Stimulated activated naive CD8-positive, alpha-beta T cell treated with anti-CD3 and anti-CD28 coated beads, Interleukin-15, Interleukin-2, amounts not matched to agents 100 ng/mL and 50 ng/mL, for 24 hours (primary cell): ENCODE data around the gene CELA3B.
"Not testable (repeated sequence)": the region's sequence is repeated elsewhere in the genome, so short reads cannot be mapped to it uniquely, and the experiment has no call there.

Source experiments
- H3K27ac Mint-ChIP-seq: one replicate; pipeline ENCODE4 v1.8.0; 2021; ENCODE audit warnings: mild to moderate bottlenecking, mixed read lengths
- H3K27me3 Mint-ChIP-seq: one replicate; pipeline ENCODE4 v1.8.0; 2021; ENCODE audit warnings: mixed read lengths
- H3K36me3 Mint-ChIP-seq: one replicate; pipeline ENCODE4 v1.8.0; 2021; ENCODE audit warnings: low read depth, mixed read lengths
- H3K4me1 Mint-ChIP-seq: one replicate; pipeline ENCODE4 v1.8.0; 2021; ENCODE audit warnings: low read depth, mixed read lengths
- H3K4me3 Mint-ChIP-seq: one replicate; pipeline ENCODE4 v1.8.0; 2021; ENCODE audit warnings: mild to moderate bottlenecking, mixed read lengths
- H3K9me3 Mint-ChIP-seq: one replicate; pipeline ENCODE4 v1.8.0; 2021; ENCODE audit warnings: mixed read lengths

The CELA3B gene

DNA sequence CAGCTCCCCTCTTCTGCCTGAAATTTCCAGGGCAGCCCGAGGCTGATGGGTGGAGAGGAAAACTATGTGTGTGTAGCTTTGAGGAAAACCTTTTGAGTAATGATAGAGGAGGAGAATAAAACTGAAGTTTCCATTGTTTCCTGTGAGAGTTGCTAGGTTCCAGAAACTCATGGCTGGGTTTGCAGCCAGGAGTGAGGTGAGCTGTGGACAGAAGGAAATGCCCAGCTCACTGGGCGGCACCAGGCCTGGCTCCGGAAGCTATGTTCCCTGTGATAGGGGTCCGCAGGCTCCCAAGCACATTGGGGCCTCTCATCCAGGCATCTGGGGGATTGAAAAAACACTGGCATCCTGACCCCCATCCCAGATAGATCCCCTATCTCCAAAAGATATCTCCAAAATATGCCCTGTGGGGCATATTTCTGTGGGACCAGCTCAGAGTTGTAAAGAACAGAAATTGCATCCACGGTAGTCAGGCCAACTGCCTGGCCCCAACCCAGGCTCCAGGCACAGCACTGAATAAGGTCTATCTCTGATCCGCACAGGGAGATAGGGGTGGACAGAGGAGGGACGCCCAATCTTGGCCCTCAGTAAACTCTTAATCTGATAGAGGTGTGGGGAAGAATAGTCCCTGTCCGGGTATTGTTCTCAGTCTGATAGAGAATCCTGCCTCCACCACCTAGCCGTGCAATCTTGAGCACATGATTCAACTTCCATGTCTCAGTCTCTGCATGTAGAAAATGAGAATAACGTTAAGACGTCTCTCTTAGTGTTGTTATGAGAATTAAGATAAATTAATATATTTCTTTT lies 37.9 kb upstream of the CELA3B start:
- Mint-ChIP-seq H3K4me1 (peaks cover 21% of the 10 kb centered on the region), H3K4me3 (peak overlapping the region; percentile 83), H3K27ac (peak overlapping the region; percentile 14), H3K9me3 (no peaks in the 10 kb centered on the region), H3K36me3 (no peaks in the 10 kb centered on the region), H3K27me3 (peaks cover 19% of the 10 kb centered on the region)

DNA sequence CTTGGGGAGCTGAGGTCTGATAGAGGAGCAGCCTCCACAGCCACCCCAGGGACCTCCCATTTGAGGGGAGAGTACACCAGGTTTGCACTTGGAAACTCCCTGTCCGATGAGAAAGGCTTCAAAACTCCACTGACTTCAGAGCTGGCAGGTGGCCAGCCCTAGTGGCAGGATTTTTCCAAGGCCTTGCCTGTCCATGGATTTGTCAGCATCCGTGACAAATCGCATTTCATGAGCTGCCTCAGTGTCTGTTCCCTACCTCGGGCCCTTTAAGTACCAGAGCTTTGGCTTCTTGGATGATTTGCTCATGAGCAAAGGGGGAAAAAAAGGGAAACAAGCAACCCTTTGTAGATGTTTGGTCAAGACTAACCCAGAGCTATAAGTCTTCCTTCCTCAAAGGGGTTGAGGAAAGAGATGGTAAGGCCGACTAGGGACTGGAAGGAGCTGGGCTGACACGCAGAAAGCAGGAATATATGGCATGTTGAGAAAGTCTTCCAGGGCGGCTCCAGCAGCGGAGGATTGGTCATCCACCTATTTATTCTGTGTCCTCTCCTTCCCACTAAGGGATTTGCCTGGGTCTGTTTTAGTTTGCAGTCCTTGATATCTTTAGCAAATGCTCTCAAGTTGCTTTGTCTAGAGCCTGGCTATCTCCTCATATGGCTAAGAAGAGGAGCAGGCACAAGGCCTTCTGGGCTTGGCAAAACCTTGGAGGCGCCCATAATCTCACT lies 37.0 kb upstream of the CELA3B start:
- H3K4me3 Mint-ChIP-seq, result no peak overlapping the region
- H3K27me3 Mint-ChIP-seq, result peaks cover 19% of the 10 kb centered on the region
- H3K9me3 Mint-ChIP-seq, result no peaks in the 10 kb centered on the region
- H3K27ac Mint-ChIP-seq, result no peak overlapping the region
- H3K36me3 Mint-ChIP-seq, result no peaks in the 10 kb centered on the region
- H3K4me1 Mint-ChIP-seq, result peaks cover 21% of the 10 kb centered on the region

DNA sequence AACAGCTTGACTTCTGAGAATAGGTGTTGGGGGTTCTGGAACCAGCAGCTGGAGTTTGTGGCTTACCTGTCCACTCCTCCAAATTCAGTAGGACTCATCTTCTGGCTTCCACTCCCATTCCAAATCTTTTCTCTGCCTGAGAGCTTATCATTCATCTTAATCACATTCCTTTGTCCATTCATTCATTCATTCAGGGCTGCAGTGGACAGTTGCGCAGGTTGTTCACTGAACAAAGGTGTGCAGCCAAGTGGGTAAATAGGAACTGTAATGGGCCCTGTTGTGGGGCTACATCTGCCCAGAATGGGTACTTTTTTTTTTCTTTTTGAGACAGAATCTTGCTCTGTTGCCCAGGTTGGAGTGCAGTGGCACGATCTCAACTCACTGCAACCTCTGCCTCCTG lies 36.3 kb upstream of the CELA3B start:
- H3K27me3 Mint-ChIP-seq, result peaks cover 16% of the 10 kb centered on the region
- no peaks in the 10 kb centered on the region for H3K36me3 Mint-ChIP-seq
- no peaks in the 10 kb centered on the region for H3K9me3 Mint-ChIP-seq
- peaks cover 20% of the 10 kb centered on the region for H3K4me1 Mint-ChIP-seq
- H3K4me3 Mint-ChIP-seq, result no peak overlapping the region
- H3K27ac Mint-ChIP-seq, result no peak overlapping the region

DNA sequence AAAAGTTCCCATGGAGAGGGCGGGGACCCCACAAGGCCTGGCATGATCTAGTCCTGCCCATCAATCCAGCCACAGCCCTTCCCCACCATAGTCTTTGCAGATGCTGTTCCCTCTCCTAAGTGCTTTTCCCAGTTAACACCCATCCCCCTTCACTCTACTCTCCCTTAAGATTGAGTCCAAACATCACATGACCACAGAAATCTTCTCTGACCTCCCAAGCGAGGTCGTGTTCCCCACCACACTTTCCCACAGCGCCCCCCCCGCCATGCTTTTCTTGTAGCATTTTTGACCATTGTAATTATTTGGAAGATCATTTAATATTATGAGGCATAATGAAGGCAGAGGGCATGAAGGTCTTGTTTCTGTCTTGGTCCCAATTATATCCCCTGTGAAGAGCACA lies 35.5 kb upstream of the CELA3B start:
- peaks cover 13% of the 10 kb centered on the region for H3K27me3 Mint-ChIP-seq
- H3K9me3 Mint-ChIP-seq, result no peaks in the 10 kb centered on the region
- H3K36me3 Mint-ChIP-seq, result no peaks in the 10 kb centered on the region
- peaks cover 14% of the 10 kb centered on the region for H3K4me1 Mint-ChIP-seq
- H3K4me3 Mint-ChIP-seq, result no peak overlapping the region
- H3K27ac Mint-ChIP-seq, result no peak overlapping the region

DNA sequence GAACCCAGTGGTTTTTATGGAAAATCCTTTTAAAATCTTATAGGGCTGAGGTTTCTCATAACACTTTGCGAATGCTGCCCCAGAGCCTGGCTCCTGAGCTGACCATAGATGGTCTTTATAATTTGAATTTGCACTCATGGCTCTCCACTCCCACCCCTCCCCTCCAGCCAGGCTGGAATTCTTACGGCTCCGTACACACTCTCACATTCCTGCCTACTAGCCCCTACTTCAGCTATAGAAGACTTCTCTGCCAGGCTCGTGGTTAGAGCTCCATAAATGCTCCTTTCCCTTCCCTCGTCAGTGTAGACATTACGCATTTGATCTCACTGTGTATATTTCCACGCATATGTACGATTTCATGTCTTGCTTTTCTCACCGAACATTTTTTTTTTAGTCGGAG lies 34.4 kb upstream of the CELA3B start:
- Mint-ChIP-seq H3K9me3 (no peaks in the 10 kb centered on the region), H3K27ac (no peak overlapping the region), H3K4me1 (peaks cover 11% of the 10 kb centered on the region), H3K4me3 (no peak overlapping the region), H3K36me3 (no peaks in the 10 kb centered on the region), H3K27me3 (peaks cover 10% of the 10 kb centered on the region)

DNA sequence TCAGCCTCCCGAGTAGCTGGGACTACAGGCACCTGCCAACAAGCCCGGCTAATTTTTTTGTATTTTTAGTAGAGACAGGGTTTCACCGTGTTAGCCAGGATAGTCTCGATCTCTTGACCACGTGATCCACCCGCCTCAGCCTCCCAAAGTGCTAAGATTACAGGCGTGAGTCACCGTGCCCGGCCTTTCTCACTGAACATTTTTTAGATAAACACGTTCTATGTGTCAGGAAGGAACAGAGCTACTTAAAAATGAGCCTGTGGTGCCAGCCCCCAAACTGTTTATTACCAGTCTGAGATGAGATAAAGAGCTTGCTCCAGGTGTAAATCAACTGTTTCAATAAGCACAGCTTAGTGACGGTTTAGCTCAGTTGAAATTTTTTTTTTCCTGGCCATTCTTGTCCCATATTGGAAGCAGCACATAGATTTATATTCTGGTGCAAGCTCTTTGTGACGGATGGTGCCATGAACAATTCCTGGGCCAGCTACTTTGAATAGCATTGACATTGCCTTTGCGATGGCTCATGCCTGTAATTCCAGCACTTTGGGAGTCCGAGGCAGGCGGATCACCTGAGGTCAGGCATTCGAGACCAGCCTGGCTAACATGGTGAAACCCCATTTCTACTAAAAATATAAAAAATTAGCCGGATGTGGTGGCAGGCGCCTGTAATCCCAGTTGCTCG lies 33.7 kb upstream of the CELA3B start:
- not testable (repeated sequence) for H3K36me3 Mint-ChIP-seq, H3K27ac Mint-ChIP-seq, H3K9me3 Mint-ChIP-seq, H3K4me1 Mint-ChIP-seq, H3K4me3 Mint-ChIP-seq, H3K27me3 Mint-ChIP-seq

DNA sequence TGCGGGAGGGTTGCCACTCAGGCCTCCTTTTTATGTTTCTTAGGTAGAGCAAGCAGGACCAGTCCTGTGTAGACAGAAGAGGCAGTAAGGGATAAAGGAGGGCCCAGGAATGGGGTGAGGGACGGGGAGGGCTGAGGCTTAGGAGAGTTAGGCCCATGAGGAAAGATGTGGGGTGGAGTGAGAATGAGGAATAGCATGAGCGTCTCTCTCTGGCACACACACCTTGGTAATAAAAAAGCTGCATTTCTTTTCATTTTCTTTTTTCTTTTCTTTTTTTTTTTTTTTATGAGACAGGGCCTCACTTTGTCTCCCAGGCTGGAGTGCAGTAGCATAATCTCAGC lies 32.1 kb upstream of the CELA3B start:
- no peaks in the 10 kb centered on the region for H3K4me1 Mint-ChIP-seq
- no peaks in the 10 kb centered on the region for H3K9me3 Mint-ChIP-seq
- no peaks in the 10 kb centered on the region for H3K36me3 Mint-ChIP-seq
- H3K4me3 Mint-ChIP-seq, result no peak overlapping the region
- H3K27me3 Mint-ChIP-seq, result no peaks in the 10 kb centered on the region
- no peak overlapping the region for H3K27ac Mint-ChIP-seq

DNA sequence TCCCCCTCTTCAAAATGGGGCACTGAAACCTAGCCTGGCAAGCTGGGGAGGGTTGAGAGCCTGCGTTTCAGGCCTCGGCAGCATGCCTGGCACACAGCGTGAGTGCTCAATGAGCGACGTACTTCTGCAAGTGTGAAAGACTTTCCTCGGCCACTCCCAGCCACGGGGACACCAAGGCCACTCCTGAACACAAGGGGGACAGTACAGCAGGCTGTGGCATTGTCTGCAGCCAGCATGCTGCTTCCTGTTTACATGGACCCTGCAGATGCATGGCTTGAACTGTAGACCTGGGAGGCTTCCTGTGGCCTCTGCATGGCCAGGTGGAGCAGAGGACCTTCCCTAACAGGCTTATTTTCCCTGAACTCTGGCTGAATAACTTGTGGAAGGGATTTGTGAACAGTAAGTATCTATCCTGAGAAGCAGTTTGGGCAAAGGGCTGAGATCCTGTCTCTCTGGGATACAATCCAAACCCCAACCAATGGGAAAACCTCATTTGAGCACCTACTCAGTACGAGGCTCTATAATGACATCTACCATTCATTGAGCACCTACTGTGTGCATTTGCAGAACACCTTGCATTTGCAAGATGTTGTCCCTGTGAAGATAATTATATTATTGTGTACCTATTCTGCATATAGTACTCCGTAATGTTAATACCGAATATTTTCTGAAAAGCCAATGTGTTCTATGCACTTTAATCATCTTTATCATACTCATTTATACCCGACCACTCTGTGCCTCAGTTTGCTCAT lies 29.8 kb upstream of the CELA3B start:
- H3K27me3 Mint-ChIP-seq, result no peaks in the 10 kb centered on the region
- no peak overlapping the region for H3K27ac Mint-ChIP-seq
- H3K4me1 Mint-ChIP-seq, result no peaks in the 10 kb centered on the region
- no peak overlapping the region for H3K4me3 Mint-ChIP-seq
- H3K36me3 Mint-ChIP-seq, result no peaks in the 10 kb centered on the region
- H3K9me3 Mint-ChIP-seq, result no peaks in the 10 kb centered on the region

DNA sequence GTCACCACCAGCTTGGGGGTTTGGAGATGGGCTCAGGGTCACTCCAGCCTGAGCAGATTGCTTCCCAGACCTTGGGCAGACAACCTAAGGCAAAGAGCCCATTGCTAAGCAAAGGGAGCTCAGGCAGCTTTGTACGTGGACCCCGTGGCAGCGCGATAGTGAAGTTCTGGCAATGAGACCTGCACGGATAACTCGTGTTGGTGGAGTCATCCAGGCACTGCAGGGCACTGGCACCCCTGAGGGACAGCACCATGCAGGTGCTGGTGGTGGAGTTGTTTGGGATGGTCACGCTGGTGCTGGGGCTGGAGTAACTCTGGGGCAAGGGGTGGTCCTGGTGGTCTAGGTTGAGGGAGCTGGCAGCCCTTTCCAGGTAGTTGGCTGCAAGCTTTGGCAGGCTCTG lies 26.1 kb upstream of the CELA3B start:
- Mint-ChIP-seq H3K9me3 (no peaks in the 10 kb centered on the region), H3K36me3 (no peaks in the 10 kb centered on the region), H3K27me3 (no peaks in the 10 kb centered on the region), H3K4me1 (no peaks in the 10 kb centered on the region), H3K27ac (no peak overlapping the region), H3K4me3 (no peak overlapping the region)

DNA sequence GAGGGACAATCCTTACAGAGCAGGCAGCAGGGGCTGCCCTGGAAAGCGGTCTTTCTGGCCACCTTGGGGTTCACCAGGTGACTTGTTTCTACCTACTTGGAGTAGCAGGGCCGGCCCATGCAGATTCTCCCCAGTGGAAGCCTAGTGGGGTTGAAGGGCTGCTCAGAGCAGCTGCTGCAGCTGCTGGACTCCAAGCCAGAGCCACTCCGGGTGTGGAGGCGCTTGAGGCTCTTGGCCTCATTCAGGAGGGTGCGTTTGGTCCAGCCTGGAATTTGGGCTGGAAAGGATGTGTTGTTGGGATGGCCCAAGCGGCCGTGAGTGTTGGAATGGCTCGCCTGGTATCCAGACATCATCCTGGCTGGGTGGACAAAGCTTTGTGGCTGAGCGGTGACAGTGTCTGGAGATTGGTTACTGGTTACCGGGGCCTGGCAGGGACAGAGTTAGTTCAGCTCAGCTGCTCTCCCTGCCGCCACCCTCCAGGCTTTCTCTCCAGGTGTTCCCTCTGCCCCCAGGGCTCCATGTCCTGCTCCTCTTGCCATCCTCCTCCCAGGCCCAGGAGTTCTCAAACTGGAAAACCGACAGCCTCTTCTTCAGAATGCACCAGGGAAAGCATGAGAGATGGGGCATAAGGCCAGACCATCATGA lies 25.5 kb upstream of the CELA3B start:
- no peak overlapping the region for H3K4me3 Mint-ChIP-seq
- H3K27me3 Mint-ChIP-seq, result no peaks in the 10 kb centered on the region
- H3K36me3 Mint-ChIP-seq, result no peaks in the 10 kb centered on the region
- H3K4me1 Mint-ChIP-seq, result no peaks in the 10 kb centered on the region
- no peak overlapping the region for H3K27ac Mint-ChIP-seq
- H3K9me3 Mint-ChIP-seq, result no peaks in the 10 kb centered on the region

DNA sequence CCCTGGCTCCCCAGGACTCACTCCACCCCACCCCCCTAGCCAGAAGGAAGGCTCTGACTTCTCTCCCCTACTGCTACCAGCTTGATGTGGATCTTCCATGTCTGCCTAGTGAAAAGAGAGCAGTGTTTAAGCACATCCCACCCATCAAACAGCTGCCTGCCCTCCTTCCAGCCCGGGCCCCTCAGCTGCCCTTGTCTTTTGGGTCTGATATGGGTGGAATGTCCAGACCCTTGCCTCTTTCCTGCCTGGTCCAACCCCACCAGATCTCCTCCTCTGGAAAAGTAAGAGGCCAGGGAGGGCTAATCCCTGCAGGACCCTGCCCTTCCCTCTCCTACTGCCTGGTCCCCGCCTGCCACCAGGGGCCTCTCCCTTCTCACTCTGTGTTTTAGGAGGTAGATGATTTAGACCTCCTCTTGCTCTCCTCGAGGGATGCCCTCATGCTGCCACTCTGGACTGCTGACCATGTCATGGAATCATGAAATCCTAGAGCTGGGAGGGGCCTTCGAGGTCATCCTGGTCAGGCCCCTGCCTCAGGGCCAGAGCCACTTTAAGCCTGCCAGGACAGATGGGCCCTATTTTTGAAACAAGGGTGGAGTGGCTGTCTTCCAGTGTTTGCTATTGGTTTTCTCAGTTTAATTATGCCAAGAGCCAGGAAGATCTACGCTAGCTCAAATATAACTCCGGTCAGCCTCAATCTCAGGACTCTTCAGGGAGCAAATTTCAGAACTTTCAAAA lies 23.9 kb upstream of the CELA3B start:
- no peaks in the 10 kb centered on the region for H3K27me3 Mint-ChIP-seq
- H3K27ac Mint-ChIP-seq, result no peak overlapping the region
- H3K9me3 Mint-ChIP-seq, result no peaks in the 10 kb centered on the region
- peaks cover 14% of the 10 kb centered on the region for H3K4me1 Mint-ChIP-seq
- no peak overlapping the region for H3K4me3 Mint-ChIP-seq
- H3K36me3 Mint-ChIP-seq, result no peaks in the 10 kb centered on the region

DNA sequence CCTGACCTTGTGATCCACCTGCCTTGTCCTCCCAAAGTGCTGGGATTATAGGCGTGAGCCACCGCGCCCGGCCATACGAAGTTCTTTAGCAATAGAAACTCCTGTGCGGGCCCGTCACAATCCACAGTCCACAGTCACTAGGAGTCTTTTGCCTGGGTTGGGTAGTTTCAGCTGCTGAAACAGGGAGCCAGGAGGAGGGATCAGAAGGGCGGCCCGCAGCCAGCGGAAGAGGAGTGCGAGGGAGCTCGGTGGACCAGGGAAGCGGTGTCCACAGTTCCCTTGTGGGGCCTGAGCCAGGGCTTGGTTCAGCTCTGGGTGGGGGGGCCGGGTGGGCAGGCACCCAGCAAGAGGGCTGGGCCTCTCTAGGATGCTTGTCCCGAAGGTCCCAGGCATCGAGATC lies 21.8 kb upstream of the CELA3B start:
- no peaks in the 10 kb centered on the region for H3K9me3 Mint-ChIP-seq
- H3K36me3 Mint-ChIP-seq, result no peaks in the 10 kb centered on the region
- no peaks in the 10 kb centered on the region for H3K27me3 Mint-ChIP-seq
- H3K4me1 Mint-ChIP-seq, result peaks cover 23% of the 10 kb centered on the region
- H3K4me3 Mint-ChIP-seq, result no peak overlapping the region
- H3K27ac Mint-ChIP-seq, result no peak overlapping the region

DNA sequence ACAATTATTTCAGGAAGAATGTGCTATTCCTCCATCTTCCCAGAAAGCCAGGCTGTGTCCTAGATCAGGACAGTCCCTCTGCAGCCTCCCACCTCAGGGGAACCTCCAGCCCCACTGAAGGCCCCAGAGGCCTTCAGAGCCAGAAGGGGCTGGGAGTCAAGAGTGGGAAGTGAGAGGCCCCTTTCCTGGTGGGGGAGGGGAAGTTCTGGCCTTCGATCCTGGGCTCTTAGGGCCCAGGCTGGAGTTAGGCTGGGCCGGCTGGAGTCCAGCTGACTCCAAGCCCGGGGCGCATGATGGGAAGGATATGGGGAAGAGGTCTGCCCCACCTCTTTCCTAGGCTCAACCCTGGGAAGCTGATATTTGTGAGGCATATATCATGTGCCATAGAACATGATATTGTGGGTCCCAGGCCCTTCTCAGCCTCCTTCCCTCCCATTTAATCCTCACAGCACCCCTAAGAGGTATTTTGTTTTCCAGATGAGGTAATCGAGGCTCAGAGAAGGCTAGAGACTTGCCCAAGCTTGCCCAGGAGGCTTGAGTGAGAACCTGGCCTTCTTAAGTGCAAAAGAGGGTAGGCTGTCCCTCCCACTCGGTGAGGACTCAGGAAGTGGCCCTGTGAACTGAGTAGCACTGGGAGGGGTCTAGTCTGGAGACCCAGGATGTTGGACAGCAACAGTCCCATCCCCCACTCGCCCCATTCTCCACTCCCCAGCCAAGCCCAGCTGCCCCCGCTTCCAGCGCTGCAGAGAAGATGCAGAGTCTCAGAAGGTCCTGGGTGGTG lies 21.1 kb upstream of the CELA3B start:
- Mint-ChIP-seq H3K36me3 (no peaks in the 10 kb centered on the region), H3K9me3 (no peaks in the 10 kb centered on the region), H3K27ac (no peak overlapping the region), H3K4me1 (peaks cover 23% of the 10 kb centered on the region), H3K27me3 (no peaks in the 10 kb centered on the region), H3K4me3 (no peak overlapping the region)
